Heart left ventricle (tissue), 16 donors: ENCODE measurements around the gene PRPF6. TPM values are rescaled to one million over a fixed set of nuclear protein-coding genes. Genes with fewer than 3 reads are reported as not detected.

Experiments
- ATAC-seq, 4 donors: fragments of 200-7000 bp; cut with Tn5 transposase; one replicate each; pipeline ENCODE4 v1.9.1; 2020 to 2022; ENCODE audit warnings: moderate library complexity in 4 of 4, mild to moderate bottlenecking in 3 of 4, moderate number of reproducible peaks in 1 of 4
- DNase-seq, 5 donors: peaks; one replicate each; pipeline ENCODE4 v3.0.0-alpha.2; 2020
- H3K27ac ChIP-seq, 12 donors: fragments of 200-600 bp; sonication (generic) in 4 of 12; one replicate each; pipeline versions ENCODE4 v1.5.0 to v1.8.0; 2016 to 2022; ENCODE audit warnings: mild to moderate bottlenecking in 2 of 12
- H3K27me3 ChIP-seq, 9 donors: fragments of 200-600 bp; sonication (generic) in 2 of 9; one replicate each; pipeline versions ENCODE4 v1.5.1 to v1.8.0; 2016 to 2022; ENCODE audit warnings: mild to moderate bottlenecking in 3 of 9
- H3K36me3 ChIP-seq, 9 donors: fragments of 200-600 bp; sonication (generic) in 2 of 9; one replicate each; pipeline versions ENCODE4 v1.5.0 to v1.8.0; 2018 to 2022; ENCODE audit warnings: mild to moderate bottlenecking in 2 of 9
- H3K4me1 ChIP-seq, 12 donors: fragments of 200-600 bp; sonication (generic) in 4 of 12; one replicate each; pipeline versions ENCODE4 v1.5.0 to v1.8.0; 2016 to 2022; ENCODE audit warnings: mild to moderate bottlenecking in 3 of 12
- H3K4me3 ChIP-seq, 12 donors: fragments of 200-600 bp; sonication (generic) in 4 of 12; one replicate each; pipeline versions ENCODE4 v1.5.0 to v1.8.0; 2017 to 2022; ENCODE audit warnings: mild to moderate bottlenecking in 9 of 12, moderate library complexity in 4 of 12
- H3K9me3 ChIP-seq, 12 donors: fragments of 200-600 bp; sonication (generic) in 4 of 12; one replicate each; pipeline versions ENCODE4 v1.5.0 to v1.8.0; 2016 to 2022; ENCODE audit warnings: mild to moderate bottlenecking in 1 of 12
- CTCF ChIP-seq, 12 donors: fragments of 200-600 bp; sonication (generic) in 4 of 12; IDR thresholded peaks; one replicate each; pipeline versions ENCODE4 v1.5.0 to v1.8.0; 2018 to 2022; ENCODE audit warnings: antibody characterized with exemption in 12 of 12, mild to moderate bottlenecking in 5 of 12
- POLR2A ChIP-seq, 2 donors: fragments of 450-650 bp; IDR thresholded peaks; one replicate each; pipeline ENCODE4 v1.6.1; 2017; ENCODE audit warnings: antibody characterized with exemption in 2 of 2, mild to moderate bottlenecking in 2 of 2, moderate library complexity in 2 of 2
- WGBS, 4 donors: extraction: QIAGEN DNeasy Blood & Tissue Kit in 2 of 4; methylation state at CpG; one replicate each; pipeline versions ENCODE4 v1.1.5 to v1.1.7; 2013 to 2018; 5-methylcytosine and 5-hydroxymethylcytosine counted together
- intact Hi-C, 10 donors: fragments of 100-400 bp; cut with DNase I; formaldehyde crosslinking; loops; one replicate each; pipeline versions ENCODE4 v1.11.1 to v1.14.2; 2022
- polyA plus RNA-seq, 2 donors: library from polyadenylated mRNA; stranded (reverse); fragments of 200-250 nt; gene quantifications; one replicate each; pipeline ENCODE4 v1.2.3, GENCODE V29; 2013
- total RNA-seq, 9 donors: library from RNA; depleted of rRNA in 2 of 9; stranded (reverse); fragments of >200 nt in 2 of 9; fragmentation: NEBNext Ultra II Directional in 3 of 9; extraction: Animal tissue kit (Norgen Biotek cat#: 25700) in 3 of 9; gene quantifications; one replicate each; pipeline versions ENCODE4 v1.1.0 to v1.2.4, GENCODE V29; 2016 to 2023
- donor health status: ischemic (EF 13 %, LVEDD 7.1; RV severe dilation, severe dysfunction).
- donor health status: healthy with polysubstance abuse.
- donor health status: DM: no; HTN: yes; CAD: no.
- donor health status: DM: no; HTN: no; CAD: no.
- donor health status: ischemic (EF 25% LVEDD 6.9; RV normal size, moderate dysfunction).
- donor health status: ischemic (EF 25% LVEDD 5.7; RV mildly dilated, moderate dysfunction).
- donor health status: healthy.
- donor health status: DM: yes; HTN: yes; CAD: no.
- donor health status: ischemic (EF 35%, LVEDD 5.7; RV mildly dilated, moderate dysfunction).
- donor health status: nonischemic (EF 11% LVEDD 7.7; RV severe dilation, severe dysfunction).
- donor health status: DM: yes; HTN: yes; CAD: no.
- donor health status: PGD.
- donor health status: ischemic (EF 29% LVEDD 5.4; RV normal size, mild dysfunction).
- donor health status: nonischemic (EF 23%, LVEDD 6.1; RV moderate dilation, normal function).

The PRPF6 gene
- total and polyA plus RNA-seq, 11 donors: 31.0 to 62.6 (median 47.6) TPM

GRCh38 chr20:64058536-64058935 is 77.6 kb downstream of the PRPF6 start:
- no peaks in the 10 kb centered on the region for H3K36me3 ChIP-seq
- H3K27ac ChIP-seq: no peak overlapping the region
- H3K4me1 ChIP-seq: peaks cover 3 to 52% (median 32%) of the 10 kb centered on the region in 12 donors
- H3K4me3 ChIP-seq: no peak overlapping the region
- H3K27me3 ChIP-seq: peaks cover 0 to 18% (median 0%) of the 10 kb centered on the region in 9 donors
- TF ChIP-seq POLR2A (IDR thresholded peaks at IDR 0.05) (no peak), CTCF (IDR thresholded peaks at IDR 0.05) (no peak)
- 84 to 88% (median 86%) methylated on average over 12 of the region's 12 CpGs for WGBS, 4 donors
- DNase-seq: no peak
- intact Hi-C loops: loop anchor here in 1 of 10 donors (5.0 kb wide), 1 partner anchor 76 kb away; the partner anchor contains the start of gene PRPF6
- no peaks in the 10 kb centered on the region for H3K9me3 ChIP-seq
- ATAC-seq: no peak

- DNase-seq: no peak
- Histone ChIP-seq H3K36me3 (no peaks in the 10 kb centered on the region), H3K27me3 (peaks cover 0 to 3% (median 0%) of the 10 kb centered on the region in 9 donors), H3K9me3 (no peaks in the 10 kb centered on the region), H3K27ac (peak overlapping the region; percentile 14 to 89 (median 85)), H3K4me1 (peaks cover 6 to 53% (median 28%) of the 10 kb centered on the region in 12 donors), H3K4me3 (peak overlapping the region; percentile 68 to 99 (median 92))
- 55 to 78% (median 64%) methylated on average over 3 to 5 of the region's 5 CpGs for WGBS, 4 donors
- TF ChIP-seq POLR2A (IDR thresholded peaks at IDR 0.05) (no peak), CTCF (IDR thresholded peaks at IDR 0.05) (no peak)
- no peak for ATAC-seq
- intact Hi-C loops: loop anchor here in 2 of 10 donors (5.0 to 10.0 kb wide), 2 partner anchors 80 to 167 kb away; partner anchors contain the start of genes DNAJC5 (in 1 of the 2) and PRPF6 (in 1 of the 2)
These were observed 81.3 kb downstream of the PRPF6 start for GRCh38 chr20:64062276-64062595.

- peak within 1 kb of the TSS; percentile 59 to 89 (median 85) for H3K27ac ChIP-seq
- peaks cover 6 to 48% (median 24%) of the 10 kb centered on the region in 12 donors for H3K4me1 ChIP-seq
- H3K9me3 ChIP-seq: no peaks in the 10 kb centered on the region
- TF ChIP-seq CTCF (IDR thresholded peaks at IDR 0.05): no peak
- TF ChIP-seq POLR2A (IDR thresholded peaks at IDR 0.05): peak in 1 of 2 donors; percentile 90
- ATAC-seq (peak; percentile 95 to 98 (median 95)), DNase-seq (peak; percentile 97 to 99 (median 98))
- H3K27me3 ChIP-seq: no peaks in the 10 kb centered on the region
- intact Hi-C loops: loop anchor here in 2 of 10 donors (5.0 to 10.0 kb wide), 2 partner anchors 80 to 168 kb away; partner anchors contain the start of genes DNAJC5 (in 1 of the 2) and PRPF6 (in 1 of the 2)
- H3K4me3 ChIP-seq: peak within 1 kb of the TSS; percentile 68 to 99 (median 92)
- no peaks in the 10 kb centered on the region for H3K36me3 ChIP-seq
- 6 to 20% (median 8%) methylated on average over 27 to 85 of the region's 85 CpGs for WGBS, 4 donors
These were observed 81.9 kb downstream of the PRPF6 start, which contains the start of gene TCEA2 for GRCh38 chr20:64062596-64063388. Gene TCEA2, plus strand, starts transcription at chr20:64063198. Its CDS starts 115 bp downstream, at chr20:64063313.
